Caco-2 (cell line): Measurements from ENCODE around the gene PLPP4. TPM values are rescaled to one million over a fixed set of nuclear protein-coding genes. Genes with fewer than 3 reads are reported as not detected.

Source experiments
- BruUV-seq: library from RNA; stranded (reverse); fragments of 400-500 nt; replicated peaks from 2 replicates; lab custom pipeline; 2021; lab: Mats Ljungman, UMichigan
- CTCF ChIA-PET: fragments of 300-600 bp; sonication (Branson Sonifier 250); formaldehyde crosslinking; loops from one replicate; lab custom pipeline; 2022; ENCODE audit warnings: antibody characterized with exemption; lab: Charles Lee
- POLR2A ChIA-PET: fragments of 300-600 bp; sonication (Branson Sonifier 250); formaldehyde crosslinking; loops from one replicate; lab custom pipeline; 2022; ENCODE audit warnings: antibody characterized with exemption; lab: Charles Lee
- DNase-seq, 2 experiments: peaks; one replicate each; pipeline versions ENCODE4 v3.0.0 to v3.0.0-alpha.2; 2020 to 2022
- H3K27me3 ChIP-seq: replicated peaks from 2 replicates; pipeline ENCODE4 v1.6.0; 2011; ENCODE audit warnings: low read length; ENCODE audit not compliant: control insufficient read depth, insufficient read depth
- H3K36me3 ChIP-seq: 2 replicates; pipeline ENCODE4 v1.5.1; 2011; ENCODE audit warnings: low read length; ENCODE audit not compliant: control insufficient read depth, insufficient read depth
- H3K4me1 ChIP-seq: fragments of 250-450 bp; sonication (Bioruptor Pico); 2 replicates; pipeline ENCODE4 v1.5.1; 2020; ENCODE audit warnings: mild to moderate bottlenecking
- H3K4me3 ChIP-seq: 2 replicates; pipeline ENCODE4 v1.5.1; 2011; ENCODE audit warnings: low read depth, mild to moderate bottlenecking, control low read depth, low read length
- H3K9me3 ChIP-seq: fragments of 250-450 bp; sonication (Bioruptor Pico); 2 replicates; pipeline ENCODE4 v1.5.1; 2020; ENCODE audit warnings: mild to moderate bottlenecking, moderate library complexity
- H3K27ac Mint-ChIP-seq: one replicate; pipeline ENCODE4 v1.8.0; 2022; ENCODE audit warnings: mixed read lengths; ENCODE audit not compliant: unreplicated experiment
- H3K27me3 Mint-ChIP-seq: one replicate; pipeline ENCODE4 v1.8.0; 2022; ENCODE audit warnings: mixed read lengths; ENCODE audit not compliant: insufficient read depth, unreplicated experiment
- H3K36me3 Mint-ChIP-seq: one replicate; pipeline ENCODE4 v1.8.0; 2022; ENCODE audit warnings: mild to moderate bottlenecking, mixed read lengths; ENCODE audit not compliant: insufficient read depth, unreplicated experiment
- H3K4me1 Mint-ChIP-seq: one replicate; pipeline ENCODE4 v1.8.0; 2022; ENCODE audit warnings: low read depth, mixed read lengths; ENCODE audit not compliant: unreplicated experiment
- H3K4me3 Mint-ChIP-seq: one replicate; pipeline ENCODE4 v1.8.0; 2022; ENCODE audit warnings: mild to moderate bottlenecking, moderate library complexity, mixed read lengths; ENCODE audit not compliant: unreplicated experiment
- H3K9me3 Mint-ChIP-seq: one replicate; pipeline ENCODE4 v1.8.0; 2022; ENCODE audit warnings: mixed read lengths; ENCODE audit not compliant: unreplicated experiment
- intact Hi-C: fragments of 100-400 bp; cut with micrococcal nuclease; formaldehyde crosslinking; loops from one replicate; pipeline ENCODE4 v1.10.0; 2022; ENCODE audit not compliant: unreplicated experiment
- total RNA-seq: library from RNA; stranded (reverse); gene quantifications from 2 replicates; pipeline ENCODE4 v1.2.3, GENCODE V29; 2022
- TF ChIP-seq, protein P1 (sequence below), 2 experiments: fragments of 200-600 bp in 1 of 2; IDR thresholded peaks; 1 replicate in 1 of 2; 2 replicates in 1 of 2; pipeline versions ENCODE4 v1.5.1 to v1.8.0; 2011 to 2022; ENCODE audit warnings: antibody characterized with exemption in 1 of 2, control low read depth in 1 of 2, inconsistent platforms in 1 of 2, low read depth in 1 of 2, low read length in 1 of 2, mild to moderate bottlenecking in 1 of 2, moderate library complexity in 1 of 2; ENCODE audit not compliant: insufficient read depth in 1 of 2, severe bottlenecking in 1 of 2, unreplicated experiment in 1 of 2

PLPP4 gene
- total RNA-seq, 1 experiment from 2014 or later, result 0.61 TPM

DNA sequence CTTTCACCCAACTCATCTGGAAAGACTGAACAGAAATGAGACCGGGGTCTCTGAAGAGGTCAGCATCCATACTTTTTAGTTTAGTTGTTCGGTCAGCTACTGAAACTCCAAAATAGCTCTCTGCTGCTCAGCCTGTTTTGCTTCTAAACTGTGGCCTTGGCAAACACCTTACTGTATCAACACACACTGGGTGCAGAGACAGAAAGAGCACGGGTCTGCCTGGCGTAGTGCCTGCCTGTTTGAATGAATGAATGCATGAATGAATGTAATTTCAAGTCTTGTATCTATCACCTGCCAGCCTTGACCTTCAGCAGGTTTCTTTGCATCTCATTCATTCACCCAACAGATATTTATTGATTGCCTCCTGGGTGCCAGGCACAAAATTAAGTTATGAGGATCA lies 98.4 kb downstream of the PLPP4 start:
- intact Hi-C loops, result no loop called here
- Mint-ChIP-seq H3K4me3 (no peak overlapping the region), H3K9me3 (peaks cover 10% of the 10 kb centered on the region), H3K27me3 (no peaks in the 10 kb centered on the region), H3K27ac (no peak overlapping the region), H3K4me1 (no peaks in the 10 kb centered on the region), H3K36me3 (no peaks in the 10 kb centered on the region)
- Histone ChIP-seq H3K4me1 (no peaks in the 10 kb centered on the region), H3K36me3 (no peaks in the 10 kb centered on the region), H3K27me3 (no peaks in the 10 kb centered on the region), H3K9me3 (peaks cover 10% of the 10 kb centered on the region), H3K4me3 (no peak overlapping the region)
- TF ChIP-seq, protein P1, sequence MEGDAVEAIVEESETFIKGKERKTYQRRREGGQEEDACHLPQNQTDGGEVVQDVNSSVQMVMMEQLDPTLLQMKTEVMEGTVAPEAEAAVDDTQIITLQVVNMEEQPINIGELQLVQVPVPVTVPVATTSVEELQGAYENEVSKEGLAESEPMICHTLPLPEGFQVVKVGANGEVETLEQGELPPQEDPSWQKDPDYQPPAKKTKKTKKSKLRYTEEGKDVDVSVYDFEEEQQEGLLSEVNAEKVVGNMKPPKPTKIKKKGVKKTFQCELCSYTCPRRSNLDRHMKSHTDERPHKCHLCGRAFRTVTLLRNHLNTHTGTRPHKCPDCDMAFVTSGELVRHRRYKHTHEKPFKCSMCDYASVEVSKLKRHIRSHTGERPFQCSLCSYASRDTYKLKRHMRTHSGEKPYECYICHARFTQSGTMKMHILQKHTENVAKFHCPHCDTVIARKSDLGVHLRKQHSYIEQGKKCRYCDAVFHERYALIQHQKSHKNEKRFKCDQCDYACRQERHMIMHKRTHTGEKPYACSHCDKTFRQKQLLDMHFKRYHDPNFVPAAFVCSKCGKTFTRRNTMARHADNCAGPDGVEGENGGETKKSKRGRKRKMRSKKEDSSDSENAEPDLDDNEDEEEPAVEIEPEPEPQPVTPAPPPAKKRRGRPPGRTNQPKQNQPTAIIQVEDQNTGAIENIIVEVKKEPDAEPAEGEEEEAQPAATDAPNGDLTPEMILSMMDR (IDR thresholded peaks at IDR 0.05; ENCODE audit: insufficient read depth in 1 of 2, low read depth in 1 of 2, low read length in 1 of 2, severe bottlenecking in 1 of 2, unreplicated experiment in 1 of 2), result no peak
- POLR2A ChIA-PET, result no interaction called here
- no TSS peak for BruUV-seq
- CTCF ChIA-PET, result no interaction called here
- no peak for DNase-seq

DNA sequence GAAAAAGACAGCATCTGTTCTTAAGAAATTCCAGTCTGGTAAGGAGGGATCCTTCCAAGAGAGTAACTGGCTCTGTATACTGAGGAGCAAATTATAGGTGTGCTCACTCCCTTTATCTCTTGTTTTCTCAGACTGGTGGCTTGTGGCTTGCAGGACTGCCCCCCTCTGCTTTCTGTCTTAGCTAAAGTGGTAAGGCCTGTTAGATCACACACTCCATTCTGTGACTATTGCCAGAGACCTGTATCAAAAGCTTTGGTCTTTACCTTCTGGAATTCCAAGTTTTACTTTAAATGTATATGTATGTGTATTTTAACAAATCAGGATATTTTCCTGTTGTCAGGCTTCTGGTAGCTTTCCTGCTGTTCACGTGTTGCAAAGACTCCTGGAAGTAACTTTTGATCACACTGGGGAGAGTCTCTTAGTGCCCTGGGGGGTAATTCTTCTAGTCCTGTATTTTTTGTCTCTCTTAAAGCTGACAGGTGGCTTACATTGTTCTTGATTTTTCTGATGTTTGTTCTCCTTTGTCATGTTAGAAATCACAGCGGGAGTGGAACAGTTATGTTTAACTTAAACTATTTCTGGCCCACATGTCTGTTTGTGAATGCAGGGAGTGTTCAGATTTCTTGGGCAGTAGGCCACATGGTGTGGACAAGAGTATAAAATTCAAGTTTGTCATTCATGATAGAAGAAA lies 99.0 kb downstream of the PLPP4 start:
- peaks cover 10% of the 10 kb centered on the region for H3K9me3 Mint-ChIP-seq
- Histone ChIP-seq H3K27me3 (no peaks in the 10 kb centered on the region), H3K9me3 (peaks cover 10% of the 10 kb centered on the region), H3K4me1 (no peaks in the 10 kb centered on the region), H3K36me3 (no peaks in the 10 kb centered on the region), H3K4me3 (no peak overlapping the region)
- H3K27ac Mint-ChIP-seq, result no peak overlapping the region
- no peaks in the 10 kb centered on the region for H3K36me3 Mint-ChIP-seq
- TF ChIP-seq, protein P1 (IDR thresholded peaks at IDR 0.05; ENCODE audit: insufficient read depth in 1 of 2, low read depth in 1 of 2, low read length in 1 of 2, severe bottlenecking in 1 of 2, unreplicated experiment in 1 of 2), result no peak
- no peak for DNase-seq
- H3K27me3 Mint-ChIP-seq, result no peaks in the 10 kb centered on the region
- BruUV-seq, result no TSS peak
- no peak overlapping the region for H3K4me3 Mint-ChIP-seq
- ChIA-PET POLR2A (no interaction called here), CTCF (no interaction called here)
- no peaks in the 10 kb centered on the region for H3K4me1 Mint-ChIP-seq
- intact Hi-C loops, result no loop called here

DNA sequence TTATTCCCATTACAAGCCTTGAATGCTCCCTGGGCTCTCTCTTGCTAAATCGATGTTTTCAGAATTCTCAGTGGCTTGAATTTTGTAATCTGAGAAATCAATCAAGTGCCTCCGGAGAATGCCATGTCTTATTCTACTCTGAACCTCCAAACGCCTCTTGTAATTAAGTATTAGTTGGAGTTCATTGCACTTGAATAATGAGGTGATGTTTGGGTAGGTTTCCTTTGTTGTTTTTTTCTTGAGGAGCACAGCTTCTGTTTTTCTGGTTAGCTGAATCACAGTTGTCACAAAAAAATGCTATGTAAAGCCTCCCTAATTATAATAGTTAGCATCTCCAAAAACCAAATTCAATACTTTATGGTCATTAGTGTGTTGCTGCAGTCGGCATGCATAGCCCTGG lies 100.3 kb downstream of the PLPP4 start:
- no peak overlapping the region for H3K4me3 Mint-ChIP-seq
- Histone ChIP-seq H3K36me3 (no peaks in the 10 kb centered on the region), H3K4me1 (no peaks in the 10 kb centered on the region), H3K9me3 (peaks cover 10% of the 10 kb centered on the region), H3K4me3 (no peak overlapping the region), H3K27me3 (no peaks in the 10 kb centered on the region)
- H3K36me3 Mint-ChIP-seq, result no peaks in the 10 kb centered on the region
- BruUV-seq, result no TSS peak
- intact Hi-C loops, result no loop called here
- TF ChIP-seq, protein P1 (IDR thresholded peaks at IDR 0.05; ENCODE audit: insufficient read depth in 1 of 2, low read depth in 1 of 2, low read length in 1 of 2, severe bottlenecking in 1 of 2, unreplicated experiment in 1 of 2), result no peak
- no peak overlapping the region for H3K27ac Mint-ChIP-seq
- H3K4me1 Mint-ChIP-seq, result no peaks in the 10 kb centered on the region
- CTCF ChIA-PET, result no interaction called here
- peaks cover 10% of the 10 kb centered on the region for H3K9me3 Mint-ChIP-seq
- POLR2A ChIA-PET, result no interaction called here
- H3K27me3 Mint-ChIP-seq, result no peaks in the 10 kb centered on the region
- DNase-seq, result no peak
